Upper lobe of left lung (tissue), 6 donors: ENCODE results near the gene ANO4. TPM values are rescaled to one million over a fixed set of nuclear protein-coding genes. Genes with fewer than 3 reads are reported as not detected.

ENCODE experiments used
- ATAC-seq, 2 donors: fragments of 200-7000 bp; cut with Tn5 transposase; one replicate each; pipeline ENCODE4 v1.9.1; 2022; ENCODE audit warnings: mild to moderate bottlenecking in 2 of 2, moderate library complexity in 2 of 2; ENCODE audit not compliant: low FRiP score in 2 of 2
- DNase-seq, 2 donors: peaks; one replicate each; pipeline ENCODE4 v3.0.0-alpha.2; 2019 to 2020
- H3K27ac ChIP-seq, 4 donors: fragments of 200-600 bp; sonication (generic); one replicate each; pipeline ENCODE4 v1.5.1; 2016 to 2019
- H3K27me3 ChIP-seq, 4 donors: fragments of 200-600 bp; sonication (generic); one replicate each; pipeline ENCODE4 v1.5.1; 2017 to 2019
- H3K36me3 ChIP-seq, 4 donors: fragments of 200-600 bp; sonication (generic); one replicate each; pipeline ENCODE4 v1.5.1; 2016 to 2019
- H3K4me1 ChIP-seq, 4 donors: fragments of 200-600 bp; sonication (generic); one replicate each; pipeline ENCODE4 v1.5.1; 2018 to 2019
- H3K4me3 ChIP-seq, 4 donors: fragments of 200-600 bp; sonication (generic); one replicate each; pipeline ENCODE4 v1.5.1; 2017 to 2019; ENCODE audit warnings: mild to moderate bottlenecking in 2 of 4, moderate library complexity in 1 of 4
- H3K9me3 ChIP-seq, 4 donors: fragments of 200-600 bp; sonication (generic); one replicate each; pipeline ENCODE4 v1.5.1; 2018 to 2019
- EP300 ChIP-seq, 4 donors: sonication (generic); formaldehyde crosslinking; IDR thresholded peaks; one replicate each; pipeline ENCODE4 v1.5.1; 2017; ENCODE audit warnings: antibody characterized with exemption in 4 of 4, control low read depth in 2 of 4
- POLR2A ChIP-seq, 4 donors: fragments of 450-650 bp; IDR thresholded peaks; one replicate each; pipeline ENCODE4 v1.5.1; 2016 to 2017; ENCODE audit warnings: antibody characterized with exemption in 4 of 4, mild to moderate bottlenecking in 2 of 4
- POLR2AphosphoS5 ChIP-seq, 2 donors: sonication (generic); formaldehyde crosslinking; IDR thresholded peaks; one replicate each; pipeline ENCODE4 v1.5.1; 2017; ENCODE audit warnings: antibody characterized with exemption in 2 of 2
- WGBS, 2 donors: methylation state at CpG; one replicate each; pipeline ENCODE4 v1.1.5; 2017 to 2018; 5-methylcytosine and 5-hydroxymethylcytosine counted together
- total RNA-seq, 6 donors: library from RNA; depleted of rRNA in 4 of 6; stranded (reverse); fragments of >200 nt in 4 of 6; gene quantifications; one replicate each; pipeline versions ENCODE4 v1.1.0 to v1.2.1, GENCODE V29; 2016 to 2021
- TF ChIP-seq, protein P1 (sequence below), 6 experiments: fragments of 450-650 bp in 4 of 6; fragments of 200-600 bp in 2 of 6; sonication (generic) in 2 of 6; IDR thresholded peaks; one replicate each; pipeline ENCODE4 v1.5.1; 2016 to 2019; ENCODE audit warnings: antibody characterized with exemption in 6 of 6
- donor health status: DM: no; HTN: no; CAD: no; lungs with moderate emphysema.
- donor health status: DM: no; HTN: yes; CAD: no; lungs with severe emphysema.

Gene ANO4
- total RNA-seq, 6 donors from 2014 or later: 0.17 to 1.2 (median 0.30) TPM; not detected in 3

DNA sequence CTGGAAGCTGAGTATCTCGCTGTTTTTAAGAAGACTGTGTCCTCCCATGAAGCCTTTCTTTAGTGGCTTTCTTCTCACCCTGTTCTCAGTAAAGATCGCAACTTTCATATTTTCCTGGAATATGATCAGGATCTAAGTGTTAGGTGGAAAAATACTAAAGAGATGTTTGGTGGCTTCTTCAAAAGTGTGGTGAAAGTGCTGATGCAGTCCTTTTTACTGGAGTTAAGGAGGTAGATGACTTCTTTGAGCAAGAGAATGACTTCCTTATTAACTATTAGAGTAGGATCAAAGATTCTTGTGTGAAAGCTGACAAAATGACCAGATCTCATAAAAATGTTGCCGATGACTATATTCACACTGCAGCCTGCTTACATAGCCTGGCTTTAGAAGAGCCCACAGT lies 273.8 kb downstream of the ANO4 start:
- H3K4me3 ChIP-seq: no peak overlapping the region
- H3K36me3 ChIP-seq: no peaks in the 10 kb centered on the region
- TF ChIP-seq, protein P1, sequence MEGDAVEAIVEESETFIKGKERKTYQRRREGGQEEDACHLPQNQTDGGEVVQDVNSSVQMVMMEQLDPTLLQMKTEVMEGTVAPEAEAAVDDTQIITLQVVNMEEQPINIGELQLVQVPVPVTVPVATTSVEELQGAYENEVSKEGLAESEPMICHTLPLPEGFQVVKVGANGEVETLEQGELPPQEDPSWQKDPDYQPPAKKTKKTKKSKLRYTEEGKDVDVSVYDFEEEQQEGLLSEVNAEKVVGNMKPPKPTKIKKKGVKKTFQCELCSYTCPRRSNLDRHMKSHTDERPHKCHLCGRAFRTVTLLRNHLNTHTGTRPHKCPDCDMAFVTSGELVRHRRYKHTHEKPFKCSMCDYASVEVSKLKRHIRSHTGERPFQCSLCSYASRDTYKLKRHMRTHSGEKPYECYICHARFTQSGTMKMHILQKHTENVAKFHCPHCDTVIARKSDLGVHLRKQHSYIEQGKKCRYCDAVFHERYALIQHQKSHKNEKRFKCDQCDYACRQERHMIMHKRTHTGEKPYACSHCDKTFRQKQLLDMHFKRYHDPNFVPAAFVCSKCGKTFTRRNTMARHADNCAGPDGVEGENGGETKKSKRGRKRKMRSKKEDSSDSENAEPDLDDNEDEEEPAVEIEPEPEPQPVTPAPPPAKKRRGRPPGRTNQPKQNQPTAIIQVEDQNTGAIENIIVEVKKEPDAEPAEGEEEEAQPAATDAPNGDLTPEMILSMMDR (IDR thresholded peaks at IDR 0.05): no peak
- no peak overlapping the region for H3K27ac ChIP-seq
- H3K27me3 ChIP-seq: no peaks in the 10 kb centered on the region
- no peaks in the 10 kb centered on the region for H3K4me1 ChIP-seq
- WGBS, 2 donors: 82 to 84% methylated on average over 3 of the region's 3 CpGs
- no peak for DNase-seq
- no peak for ATAC-seq
- no peaks in the 10 kb centered on the region for H3K9me3 ChIP-seq

GRCh38 chr12:101068836-101069235 lies 274.3 kb downstream of the ANO4 start:
- WGBS, 2 donors: 69 to 80% methylated on average over 4 of the region's 4 CpGs
- no peak overlapping the region for H3K27ac ChIP-seq

DNA sequence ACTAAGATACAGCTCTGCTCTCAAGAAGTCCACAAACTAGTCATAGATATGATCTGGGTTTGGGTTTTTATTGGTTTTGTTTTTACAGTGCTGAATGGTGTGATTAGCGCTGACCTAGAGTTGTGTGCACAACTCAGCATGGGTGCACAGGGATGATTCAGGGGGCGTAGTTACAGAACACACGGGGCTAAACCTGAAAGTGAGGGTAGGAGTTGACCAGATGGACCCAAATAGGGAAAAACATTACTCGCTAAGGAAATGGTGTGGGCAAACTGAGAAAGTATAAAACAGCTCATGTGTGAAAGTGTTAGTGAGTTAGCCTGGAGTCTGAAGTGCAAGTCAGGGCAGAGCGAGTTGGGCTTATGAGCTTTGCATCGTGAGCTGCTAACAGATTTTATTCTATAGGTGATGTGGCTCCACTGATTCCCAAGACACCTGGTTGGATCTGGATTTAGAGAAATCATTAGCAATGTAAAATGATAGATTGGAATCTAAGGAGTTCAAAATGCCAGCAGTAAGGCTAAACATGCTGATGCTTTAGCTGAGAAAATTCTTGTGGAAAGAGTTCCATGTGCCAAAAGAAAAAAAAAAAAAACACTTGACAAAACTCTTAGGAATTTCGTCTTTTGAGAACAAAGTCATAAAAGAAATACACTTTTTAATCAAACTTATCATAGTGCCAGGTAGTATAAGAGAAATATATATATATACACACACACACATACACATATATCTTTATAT lies 280.5 kb downstream of the ANO4 start:
- TF ChIP-seq EP300 (IDR thresholded peaks at IDR 0.05) (no peak), POLR2A (IDR thresholded peaks at IDR 0.05) (no peak), POLR2AphosphoS5 (IDR thresholded peaks at IDR 0.05) (no peak)
- TF ChIP-seq, protein P1 (IDR thresholded peaks at IDR 0.05): no peak
- DNase-seq (no peak), ATAC-seq (no peak)
- no peak overlapping the region for H3K27ac ChIP-seq
- H3K36me3 ChIP-seq: no peaks in the 10 kb centered on the region
- no peaks in the 10 kb centered on the region for H3K27me3 ChIP-seq
- 73% methylated on average over 7 of the region's 7 CpGs for WGBS, 2 donors
- H3K9me3 ChIP-seq: no peaks in the 10 kb centered on the region
- H3K4me3 ChIP-seq: no peak overlapping the region
- H3K4me1 ChIP-seq: no peaks in the 10 kb centered on the region

More at GRCh38 chr12:101068836-101069235, 274.3 kb downstream of the ANO4 start:
- Histone ChIP-seq H3K9me3 (no peaks in the 10 kb centered on the region), H3K36me3 (no peaks in the 10 kb centered on the region), H3K4me3 (no peak overlapping the region), H3K27me3 (no peaks in the 10 kb centered on the region), H3K4me1 (no peaks in the 10 kb centered on the region)
- DNase-seq (no peak), ATAC-seq (no peak)
- no peak for TF ChIP-seq POLR2A (IDR thresholded peaks at IDR 0.05)
- TF ChIP-seq, protein P1 (IDR thresholded peaks at IDR 0.05): no peak
- no peak for TF ChIP-seq POLR2AphosphoS5 (IDR thresholded peaks at IDR 0.05)
- no peak for TF ChIP-seq EP300 (IDR thresholded peaks at IDR 0.05)

DNA sequence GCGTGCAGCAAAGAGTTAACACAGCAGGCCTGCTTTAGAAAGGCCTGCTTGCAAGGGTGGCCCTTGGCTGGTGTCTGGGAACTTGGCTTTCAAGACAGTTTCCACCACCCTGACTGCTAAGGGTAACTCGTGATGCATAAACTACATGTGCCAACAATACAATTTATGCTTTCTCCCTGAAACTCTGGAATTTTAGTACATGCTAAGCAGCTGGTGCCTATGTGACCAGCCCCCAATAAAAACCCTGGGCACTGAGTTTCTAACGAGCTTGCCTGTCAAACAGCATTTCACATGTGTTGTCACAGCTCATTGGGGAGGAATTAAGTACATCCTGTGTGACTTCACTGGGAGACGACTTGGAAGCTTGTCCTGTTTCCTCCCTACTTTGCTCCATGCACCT lies 282.3 kb downstream of the ANO4 start:
- TF ChIP-seq POLR2AphosphoS5 (IDR thresholded peaks at IDR 0.05): no peak
- WGBS, 2 donors: 23 to 39% methylated on average over 4 of the region's 4 CpGs
- DNase-seq: no peak

GRCh38 chr12:101077791-101078528 lies 283.4 kb downstream of the ANO4 start:
- TF ChIP-seq, protein P1 (IDR thresholded peaks at IDR 0.05): no peak
- TF ChIP-seq POLR2AphosphoS5 (IDR thresholded peaks at IDR 0.05) (no peak), EP300 (IDR thresholded peaks at IDR 0.05) (no peak), POLR2A (IDR thresholded peaks at IDR 0.05) (no peak)
- H3K27ac ChIP-seq: no peak overlapping the region
- DNase-seq (no peak), ATAC-seq (no peak)
- no peaks in the 10 kb centered on the region for H3K36me3 ChIP-seq
- no peak overlapping the region for H3K4me3 ChIP-seq
- WGBS, 2 donors: 74 to 78% methylated on average over 3 of the region's 3 CpGs
- H3K4me1 ChIP-seq: no peaks in the 10 kb centered on the region
- no peaks in the 10 kb centered on the region for H3K9me3 ChIP-seq
- no peaks in the 10 kb centered on the region for H3K27me3 ChIP-seq

More for the DNA sequence above, 282.3 kb downstream of the ANO4 start:
- Histone ChIP-seq H3K4me3 (no peak overlapping the region), H3K27ac (no peak overlapping the region), H3K27me3 (no peaks in the 10 kb centered on the region), H3K9me3 (no peaks in the 10 kb centered on the region), H3K36me3 (no peaks in the 10 kb centered on the region), H3K4me1 (no peaks in the 10 kb centered on the region)
- ATAC-seq: no peak
